GM18861 (cell line): ENCODE results near the gene CDK2AP2.
"Not testable (repeated sequence)": the region's sequence is repeated elsewhere in the genome, so short reads cannot be mapped to it uniquely, and the experiment has no call there.

ENCODE experiments used
- ATAC-seq: cut with Tn5 transposase; IDR thresholded peaks from one replicate; pipeline ENCODE4 v1.9.1; 2021; ENCODE audit not compliant: unreplicated experiment

CDK2AP2 gene

GRCh38 chr11:67491276-67492068 lies 16.5 kb downstream of the CDK2AP2 start:
- no peak for ATAC-seq

DNA sequence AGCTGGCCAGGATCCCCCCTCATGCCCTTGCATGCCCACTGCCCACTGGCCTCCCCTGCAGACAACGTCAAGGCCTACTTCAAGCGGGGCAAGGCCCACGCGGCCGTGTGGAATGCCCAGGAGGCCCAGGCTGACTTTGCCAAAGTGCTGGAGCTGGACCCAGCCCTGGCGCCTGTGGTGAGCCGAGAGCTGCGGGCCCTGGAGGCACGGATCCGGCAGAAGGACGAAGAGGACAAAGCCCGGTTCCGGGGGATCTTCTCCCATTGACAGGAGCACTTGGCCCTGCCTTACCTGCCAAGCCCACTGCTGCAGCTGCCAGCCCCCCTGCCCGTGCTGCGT lies 17.3 kb downstream of the CDK2AP2 start:
- no peak for ATAC-seq

DNA sequence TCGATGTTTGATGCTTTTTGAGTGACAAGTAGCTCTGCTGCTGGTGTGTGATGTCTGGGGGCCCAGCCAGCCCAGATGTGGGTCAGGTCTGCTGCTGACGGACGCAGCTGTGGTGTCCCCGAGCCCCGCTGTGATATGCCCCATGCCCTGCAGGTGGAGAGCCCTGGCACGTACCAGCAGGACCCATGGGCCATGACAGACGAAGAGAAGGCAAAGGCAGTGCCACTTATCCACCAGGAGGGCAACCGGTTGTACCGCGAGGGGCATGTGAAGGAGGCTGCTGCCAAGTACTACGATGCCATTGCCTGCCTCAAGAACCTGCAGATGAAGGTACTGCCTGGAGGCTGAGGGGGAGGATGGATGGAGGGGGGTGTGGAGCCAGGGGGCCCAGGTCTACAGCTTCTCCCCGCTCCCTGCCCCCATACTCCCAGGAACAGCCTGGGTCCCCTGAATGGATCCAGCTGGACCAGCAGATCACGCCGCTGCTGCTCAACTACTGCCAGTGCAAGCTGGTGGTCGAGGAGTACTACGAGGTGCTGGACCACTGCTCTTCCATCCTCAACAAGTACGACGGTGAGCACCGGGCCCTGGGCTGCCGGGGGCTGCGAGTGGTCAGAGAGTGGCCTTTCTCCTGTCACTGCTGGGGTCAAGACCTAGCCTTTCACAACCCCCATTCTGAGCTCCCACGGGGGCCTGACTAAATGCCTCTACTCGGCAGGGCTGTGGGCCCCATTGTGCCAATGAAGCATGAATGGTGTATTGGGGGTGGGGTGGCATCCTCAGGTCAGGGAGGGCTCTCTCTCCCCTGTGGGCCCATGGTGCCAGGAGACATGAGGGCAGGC lies 17.9 kb downstream of the CDK2AP2 start:
- ATAC-seq: no peak

DNA sequence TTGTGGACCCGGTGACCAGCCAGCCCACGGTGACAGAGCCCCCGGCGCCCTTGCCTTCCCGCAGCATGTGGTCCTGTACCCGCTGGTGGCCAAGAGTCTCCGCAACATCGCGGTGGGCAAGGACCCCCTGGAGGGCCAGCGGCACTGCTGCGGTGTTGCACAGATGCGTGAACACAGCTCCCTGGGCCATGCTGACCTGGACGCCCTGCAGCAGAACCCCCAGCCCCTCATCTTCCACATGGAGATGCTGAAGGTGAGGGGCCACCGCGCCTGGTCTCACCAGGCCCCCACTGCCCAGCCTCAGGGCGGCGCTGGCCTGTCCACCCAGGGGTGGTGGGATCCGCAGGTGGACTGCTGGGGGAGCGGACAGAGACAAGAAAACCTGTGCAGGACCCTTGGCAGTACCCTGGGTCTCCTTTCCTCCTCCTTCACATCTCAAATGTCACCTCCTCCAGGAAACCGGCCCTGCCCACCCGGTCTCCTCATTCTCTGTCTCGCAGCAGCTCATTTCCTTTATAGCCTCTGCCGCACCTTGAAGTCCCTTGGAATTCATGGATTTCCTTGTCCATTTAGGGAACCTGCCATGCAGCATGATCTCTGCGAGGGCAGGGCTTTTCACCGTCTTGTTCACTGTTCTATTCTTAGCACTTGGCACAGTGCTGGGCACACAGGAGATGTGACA lies 18.6 kb downstream of the CDK2AP2 start:
- no peak for ATAC-seq

- peak; percentile 26 for ATAC-seq
Measured at GRCh38 chr11:67486481-67487195, 21.3 kb downstream of the CDK2AP2 start.

- ATAC-seq: not testable (repeated sequence)
Measured at GRCh38 chr11:67485873-67486361, 22.0 kb downstream of the CDK2AP2 start.

- ATAC-seq: no peak
Measured at GRCh38 chr11:67484847-67485311, 23.1 kb downstream of the CDK2AP2 start.

- no peak for ATAC-seq
Measured at GRCh38 chr11:67483831-67484665, 23.9 kb downstream of the CDK2AP2 start.

DNA sequence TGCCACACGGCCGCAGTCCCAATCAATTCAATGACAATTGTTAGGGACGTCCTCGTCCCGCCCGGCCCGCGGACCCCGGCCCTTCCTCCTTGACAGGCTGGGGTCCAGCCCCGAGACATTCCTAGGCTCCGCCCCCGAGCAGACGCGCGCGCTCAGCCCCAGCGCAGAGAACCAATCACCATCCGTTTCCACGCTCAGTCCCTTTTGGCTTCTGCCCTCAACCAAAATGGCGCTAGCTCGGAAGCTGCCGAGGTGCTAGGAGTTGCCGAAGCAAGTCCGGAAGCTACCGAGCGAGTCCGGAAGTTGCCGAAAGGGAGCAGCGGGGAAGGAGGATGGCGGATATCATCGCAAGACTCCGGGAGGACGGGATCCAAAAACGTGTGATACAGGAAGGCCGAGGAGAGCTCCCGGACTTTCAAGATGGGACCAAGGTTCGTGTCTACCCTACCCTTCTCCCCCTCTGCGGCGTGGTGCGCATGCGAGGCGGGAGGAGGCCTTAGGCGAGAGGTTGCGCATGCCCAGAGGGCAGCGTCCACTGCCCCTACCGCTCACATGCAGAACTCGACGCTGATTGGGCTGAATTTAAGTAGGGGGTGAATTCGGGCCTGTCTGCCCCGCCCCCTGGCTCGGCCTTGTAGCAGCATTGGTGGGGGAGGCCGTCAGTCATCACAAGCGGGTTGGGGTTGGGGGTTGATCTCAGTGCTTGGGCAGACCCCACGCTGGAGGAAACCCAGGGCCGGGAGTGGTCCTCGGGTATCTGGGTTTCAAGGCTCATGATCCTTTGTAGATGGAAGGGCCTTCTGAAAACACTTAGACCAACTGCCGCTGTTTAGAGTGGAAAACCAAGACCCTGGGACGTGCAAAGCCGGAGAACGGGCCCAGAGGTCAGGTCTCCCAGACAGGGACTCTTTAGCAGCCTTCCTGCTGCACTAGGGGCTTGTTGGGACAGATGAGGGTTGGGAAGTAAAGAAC lies 24.8 kb downstream of the CDK2AP2 start, which contains the start of gene AIP:
Gene AIP, plus strand, starts transcription at position 200 of the 972 bp plus-strand sequence. Its CDS starts 133 bp downstream, at position 333.
- ATAC-seq: peak; percentile 56

GRCh38 chr11:67482275-67482826 lies 25.6 kb downstream of the CDK2AP2 start:
- ATAC-seq: no peak

GRCh38 chr11:67477344-67478050 lies 30.5 kb downstream of the CDK2AP2 start:
- ATAC-seq: not testable (repeated sequence)

DNA sequence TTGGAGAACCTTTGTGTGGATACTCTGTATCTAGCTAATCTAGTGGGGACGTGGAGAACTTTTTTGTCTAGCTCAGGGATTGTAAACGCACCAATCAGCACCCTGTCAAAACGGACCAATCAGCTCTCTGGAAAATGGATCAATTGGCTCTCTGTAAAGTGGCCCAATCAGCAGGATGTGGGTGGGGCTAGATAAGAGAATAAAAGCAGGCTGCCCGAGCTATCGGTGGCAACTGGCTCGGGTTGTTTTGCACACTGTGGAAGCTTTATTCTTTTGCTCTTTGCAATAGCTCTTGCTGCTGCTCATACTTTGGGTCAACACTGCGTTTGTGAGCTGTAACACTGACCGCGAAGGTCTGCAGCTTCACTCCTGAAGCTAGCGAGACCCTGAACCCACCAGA lies 31.3 kb downstream of the CDK2AP2 start:
- ATAC-seq: not testable (repeated sequence)

DNA sequence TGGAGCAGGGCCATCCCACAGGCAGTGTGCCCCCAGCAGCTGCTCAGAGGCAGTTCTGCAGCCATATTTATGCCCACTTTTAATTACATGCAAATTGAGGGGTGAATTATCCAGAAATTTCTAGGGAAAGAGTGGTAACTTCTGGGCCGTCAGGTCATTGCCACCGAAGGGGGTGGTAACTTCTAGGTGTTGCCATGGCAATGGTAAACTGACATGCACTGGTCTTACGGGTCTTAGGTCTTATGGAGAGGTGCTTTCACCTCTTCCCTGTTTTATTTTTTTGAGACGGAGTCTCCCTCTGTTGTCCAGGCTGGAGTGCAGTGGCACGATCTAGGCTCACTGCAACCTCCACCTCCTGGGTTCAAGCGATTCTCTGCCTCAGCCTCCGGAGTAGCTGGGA lies 35.1 kb downstream of the CDK2AP2 start:
- ATAC-seq: no peak

DNA sequence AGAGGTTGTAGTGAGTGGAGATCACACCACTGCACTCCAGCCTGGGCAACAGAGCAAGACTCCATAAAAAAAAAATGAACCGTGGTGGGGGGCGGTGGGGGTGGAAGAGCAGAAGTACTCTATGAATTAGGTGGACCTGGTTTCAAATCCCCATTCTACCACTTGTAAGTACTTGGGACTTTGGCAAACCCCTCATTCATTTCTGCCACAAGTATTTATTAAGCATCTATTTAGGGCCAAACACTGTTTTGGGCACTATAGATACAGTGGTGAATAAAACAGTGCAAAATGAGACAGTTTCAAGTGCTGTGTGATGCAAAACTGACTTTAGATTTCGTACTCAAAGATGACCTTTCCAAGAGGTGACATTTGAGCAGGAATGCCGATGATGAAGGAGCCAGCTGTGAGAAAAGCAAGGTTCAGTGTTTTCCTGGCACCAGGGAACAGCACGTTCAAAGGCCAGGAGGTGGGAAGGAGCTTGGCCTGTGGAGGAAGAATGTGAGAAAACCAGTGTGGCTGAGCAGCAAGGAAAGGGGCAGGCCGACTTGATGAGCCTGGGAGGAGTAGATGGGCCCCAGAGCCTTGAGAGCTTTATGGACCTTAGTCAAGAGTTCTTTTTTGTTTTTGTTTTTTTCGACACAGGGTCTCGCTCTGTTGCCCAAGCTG lies 37.5 kb downstream of the CDK2AP2 start:
- no peak for ATAC-seq

DNA sequence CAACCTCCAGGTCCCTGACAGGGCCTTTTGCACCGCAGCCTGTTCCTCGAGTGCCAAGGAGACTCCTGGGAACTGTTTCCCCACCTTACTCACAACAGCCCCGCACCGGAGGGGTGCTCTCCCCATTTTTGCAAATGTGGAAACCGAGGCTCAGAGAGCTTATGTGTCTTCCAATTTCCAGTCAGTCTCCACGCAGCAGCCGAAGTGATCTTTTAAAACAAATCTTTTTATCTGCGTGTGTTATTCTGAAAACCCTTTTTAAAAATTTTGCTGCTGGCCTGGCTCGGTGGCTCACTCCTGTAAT lies 38.5 kb downstream of the CDK2AP2 start:
- no peak for ATAC-seq

GRCh38 chr11:67468759-67469507 lies 39.0 kb downstream of the CDK2AP2 start, which contains the start of gene TMEM134:
Gene TMEM134 (minus strand): TSS chr11:67469251. CDS start chr11:67469192, 59 bp downstream.
- peak; percentile 51 for ATAC-seq

DNA sequence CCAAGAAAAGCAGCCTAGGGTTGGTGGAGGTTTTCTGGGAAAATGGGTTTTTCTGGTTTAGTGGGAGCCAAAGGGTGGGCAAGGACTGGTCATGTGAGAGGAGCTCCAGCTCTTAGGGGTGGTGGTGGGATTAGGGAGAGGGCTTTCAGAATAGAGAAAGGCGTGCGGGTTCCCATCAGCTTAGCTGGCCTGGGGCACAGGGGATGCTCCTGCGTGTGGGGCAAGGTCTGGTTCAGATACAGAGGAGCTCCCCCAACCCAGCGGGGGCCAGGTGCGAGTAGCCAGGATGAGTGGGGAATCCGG lies 39.6 kb downstream of the CDK2AP2 start:
- no peak for ATAC-seq
